Frontal cortex (tissue), 4 donors: ENCODE measurements around the gene HOXC12. TPM values are rescaled to one million over a fixed set of nuclear protein-coding genes. Genes with fewer than 3 reads are reported as not detected.

ENCODE experiments used
- DNase-seq, 2 donors: peaks; one replicate each; pipeline ENCODE4 v3.0.0; 2012; ENCODE audit warnings: low spot score in 2 of 2
- FAIRE-seq: peaks from 2 replicates; lab custom pipeline; 2012; peaks lifted over from hg19 to GRCh38; lab: Jason Lieb, UNC
- total RNA-seq: library from RNA; depleted of rRNA; stranded (reverse); fragments of >200 nt; gene quantifications from one replicate; pipeline ENCODE4 v1.2.3, GENCODE V29; 2014
- donor health status: control.
- donor health status: control.
- donor health status: control.

The HOXC12 gene
- total RNA-seq, 1 donor from 2014 or later: not detected

GRCh38 chr12:53992377-53992889, 37.7 kb downstream of the HOXC12 start:
- no peak for DNase-seq
- FAIRE-seq: no peak

GRCh38 chr12:53993162-53994008, 38.7 kb downstream of the HOXC12 start:
- DNase-seq: no peak
- no peak for FAIRE-seq

GRCh38 chr12:53994009-53994263, 39.2 kb downstream of the HOXC12 start:
- FAIRE-seq (no peak), DNase-seq (no peak)

GRCh38 chr12:53994264-53995001, 39.7 kb downstream of the HOXC12 start:
- DNase-seq (no peak), FAIRE-seq (no peak)

GRCh38 chr12:53995002-53995377, 40.3 kb downstream of the HOXC12 start:
- DNase-seq (no peak), FAIRE-seq (no peak)

- FAIRE-seq (no peak), DNase-seq (peak in 1 of 2 donors; percentile 46)
Observed at GRCh38 chr12:53995378-53996239, 40.9 kb downstream of the HOXC12 start.

GRCh38 chr12:53996240-53997203, 41.8 kb downstream of the HOXC12 start:
- FAIRE-seq: no peak

GRCh38 chr12:53997204-53998109, 42.8 kb downstream of the HOXC12 start:
- no peak for FAIRE-seq
- no peak for DNase-seq

More at GRCh38 chr12:53996240-53997203, 41.8 kb downstream of the HOXC12 start:
- no peak for DNase-seq

- FAIRE-seq: no peak
- DNase-seq: no peak
Observed at GRCh38 chr12:53998110-53998899, 43.6 kb downstream of the HOXC12 start.

- no peak for FAIRE-seq
- DNase-seq: no peak
Observed at GRCh38 chr12:53998900-53999236, 44.2 kb downstream of the HOXC12 start.

GRCh38 chr12:53999559-54000115, 44.9 kb downstream of the HOXC12 start:
- no peak for DNase-seq
- no peak for FAIRE-seq

- DNase-seq (no peak), FAIRE-seq (no peak)
Observed at GRCh38 chr12:54000116-54001114, 45.7 kb downstream of the HOXC12 start, which contains the start of gene HOXC9. TSS of gene HOXC9 (plus strand) at chr12:54000161. CDS start at chr12:54000189, 28 bp downstream.

GRCh38 chr12:54001283-54002187, 46.8 kb downstream of the HOXC12 start:
- FAIRE-seq: no peak
- DNase-seq: no peak

GRCh38 chr12:54002278-54002914, 47.7 kb downstream of the HOXC12 start:
- no peak for DNase-seq
- no peak for FAIRE-seq
